H9 (cell line): ENCODE measurements around the gene KAT5. TPM values are rescaled to one million over a fixed set of nuclear protein-coding genes. Genes with fewer than 3 reads are reported as not detected.
A peak's percentile ranks its signal among the peaks of the same experiment; 100 is the strongest.

ENCODE experiments used
- DNase-seq: peaks from one replicate; pipeline ENCODE4 v3.0.0-alpha.2; 2017
- H2AFZ ChIP-seq: one replicate; pipeline ENCODE4 v1.6.1; 2013; ENCODE audit warnings: mild to moderate bottlenecking, low read length, control low read depth, moderate library complexity
- H2AK5ac ChIP-seq: 2 replicates; pipeline ENCODE4 v1.6.1; 2013; ENCODE audit warnings: low read length, control low read depth, mixed read lengths; ENCODE audit not compliant: insufficient read length
- H2BK120ac ChIP-seq: one replicate; pipeline ENCODE4 v1.6.1; 2013; ENCODE audit warnings: low read depth, mild to moderate bottlenecking, low read length, control low read depth, inconsistent platforms; ENCODE audit not compliant: poor library complexity, severe bottlenecking
- H2BK12ac ChIP-seq: 2 replicates; pipeline ENCODE4 v1.6.1; 2013; ENCODE audit warnings: low read length, control low read depth, mixed read lengths, low read depth; ENCODE audit not compliant: insufficient read length
- H2BK15ac ChIP-seq: 2 replicates; pipeline ENCODE4 v1.6.1; 2013; ENCODE audit warnings: low read depth, low read length, control low read depth
- H2BK20ac ChIP-seq: one replicate; pipeline ENCODE4 v1.6.1; 2013; ENCODE audit warnings: low read depth, mild to moderate bottlenecking, low read length, control low read depth, inconsistent platforms; ENCODE audit not compliant: poor library complexity, severe bottlenecking
- H2BK5ac ChIP-seq: 2 replicates; pipeline ENCODE4 v1.6.1; 2013; ENCODE audit warnings: low read length, control low read depth, mixed read lengths; ENCODE audit not compliant: insufficient read length
- H3K14ac ChIP-seq: 2 replicates; pipeline ENCODE4 v1.6.1; 2013; ENCODE audit warnings: low read length, control low read depth; ENCODE audit not compliant: insufficient read depth
- H3K18ac ChIP-seq: 2 replicates; pipeline ENCODE4 v1.6.1; 2013; ENCODE audit warnings: low read depth, mild to moderate bottlenecking, mixed read lengths, low read length, control low read depth; ENCODE audit not compliant: insufficient read length
- H3K23ac ChIP-seq: 2 replicates; pipeline ENCODE4 v1.6.1; 2013; ENCODE audit warnings: low read length, control low read depth, mixed read lengths, low read depth; ENCODE audit not compliant: insufficient read length
- H3K23me2 ChIP-seq: 2 replicates; pipeline ENCODE4 v1.6.1; 2013; ENCODE audit warnings: low read depth, mild to moderate bottlenecking, mixed read lengths, low read length, control low read depth; ENCODE audit not compliant: insufficient read length, poor library complexity, severe bottlenecking
- H3K27ac ChIP-seq: 2 replicates; pipeline ENCODE4 v1.5.1; 2013; ENCODE audit warnings: low read length, control low read depth, mixed read lengths, low read depth; ENCODE audit not compliant: insufficient read length
- H3K27me3 ChIP-seq: 2 replicates; pipeline ENCODE4 v1.6.1; 2013; ENCODE audit warnings: low read length, control low read depth, inconsistent platforms; ENCODE audit not compliant: insufficient read depth
- H3K4ac ChIP-seq: 2 replicates; pipeline ENCODE4 v1.6.1; 2013; ENCODE audit warnings: low read depth, mild to moderate bottlenecking, control low read depth, inconsistent platforms, low read length, moderate library complexity
- H3K4me1 ChIP-seq: 2 replicates; pipeline ENCODE4 v1.6.1; 2013; ENCODE audit warnings: low read length, control low read depth, inconsistent platforms; ENCODE audit not compliant: insufficient read depth
- H3K4me2 ChIP-seq: 2 replicates; pipeline ENCODE4 v1.6.1; 2013; ENCODE audit warnings: low read length, control low read depth, mixed read lengths; ENCODE audit not compliant: insufficient read length, insufficient read depth
- H3K56ac ChIP-seq: 2 replicates; pipeline ENCODE4 v1.6.1; 2013; ENCODE audit warnings: low read depth, mild to moderate bottlenecking, mixed read lengths, low read length, control low read depth; ENCODE audit not compliant: insufficient read length
- H3K79me1 ChIP-seq: 2 replicates; pipeline ENCODE4 v1.6.1; 2013; ENCODE audit warnings: low read depth, mild to moderate bottlenecking, moderate library complexity, low read length, control low read depth, inconsistent platforms; ENCODE audit not compliant: insufficient read depth, poor library complexity, severe bottlenecking
- H3K79me2 ChIP-seq: 2 replicates; pipeline ENCODE4 v1.6.1; 2013; ENCODE audit warnings: low read length, control low read depth, inconsistent platforms; ENCODE audit not compliant: insufficient read depth
- H3K9ac ChIP-seq: 2 replicates; pipeline ENCODE4 v1.6.1; 2013; ENCODE audit warnings: low read length, control low read depth, mixed read lengths; ENCODE audit not compliant: insufficient read length; ENCODE audit errors: extremely low read depth
- H3K9me3 ChIP-seq: one replicate; pipeline ENCODE4 v1.6.1; 2013; ENCODE audit warnings: low read depth, low read length, inconsistent platforms; ENCODE audit not compliant: control insufficient read depth
- H3T11ph ChIP-seq: one replicate; pipeline ENCODE4 v1.6.1; 2013; ENCODE audit warnings: mild to moderate bottlenecking, low read length, control low read depth, inconsistent platforms
- H4K20me1 ChIP-seq: one replicate; pipeline ENCODE4 v1.6.1; 2013; ENCODE audit not compliant: control insufficient read depth, insufficient read length, insufficient read depth
- H4K5ac ChIP-seq: 2 replicates; pipeline ENCODE4 v1.6.1; 2013; ENCODE audit warnings: low read depth, mild to moderate bottlenecking, mixed read lengths, low read length, control low read depth; ENCODE audit not compliant: insufficient read length
- H4K8ac ChIP-seq: replicated peaks from 2 replicates; pipeline ENCODE4 v1.6.1; 2013; ENCODE audit warnings: low read length, control low read depth, mixed read lengths, low read depth; ENCODE audit not compliant: insufficient read length
- H4K91ac ChIP-seq: 2 replicates; pipeline ENCODE4 v1.6.1; 2013; ENCODE audit warnings: low read depth, mild to moderate bottlenecking, moderate library complexity, mixed read lengths, low read length, control low read depth; ENCODE audit not compliant: insufficient read length
- H3K27ac Mint-ChIP-seq, 3 experiments: 2 replicates in 2 of 3; 3 replicates in 1 of 3; pipeline ENCODE4 v1.8.0; 2020 to 2021; ENCODE audit warnings: mixed read lengths in 3 of 3, mild to moderate bottlenecking in 1 of 3, moderate library complexity in 1 of 3
- H3K27me3 Mint-ChIP-seq: 2 replicates; pipeline ENCODE4 v1.8.0; 2021; ENCODE audit warnings: low read depth, mild to moderate bottlenecking, moderate library complexity, mixed read lengths
- H3K36me3 Mint-ChIP-seq, 3 experiments: 2 replicates in 2 of 3; 3 replicates in 1 of 3; pipeline ENCODE4 v1.8.0; 2020 to 2021; ENCODE audit warnings: low read depth in 3 of 3, mixed read lengths in 3 of 3; ENCODE audit not compliant: insufficient read depth in 1 of 3
- H3K4me1 Mint-ChIP-seq, 2 experiments: 2 replicates each; pipeline ENCODE4 v1.8.0; 2020; ENCODE audit warnings: mixed read lengths in 2 of 2
- H3K4me3 Mint-ChIP-seq, 2 experiments: 2 replicates in 1 of 2; 3 replicates in 1 of 2; pipeline ENCODE4 v1.8.0; 2020 to 2021; ENCODE audit warnings: mild to moderate bottlenecking in 2 of 2, mixed read lengths in 2 of 2, moderate library complexity in 1 of 2
- H3K9me3 Mint-ChIP-seq, 2 experiments: 2 replicates in 1 of 2; 3 replicates in 1 of 2; pipeline ENCODE4 v1.8.0; 2020; ENCODE audit warnings: mild to moderate bottlenecking in 2 of 2, mixed read lengths in 2 of 2, moderate library complexity in 1 of 2
- CTCF ChIP-seq: fragments of 200-600 bp; sonication (generic); conservative IDR thresholded peaks from 3 replicates; pipeline ENCODE4 v1.8.0; 2021; ENCODE audit warnings: antibody characterized with exemption, mild to moderate bottlenecking
- WGBS: extraction: QIAGEN DNeasy Blood & Tissue Kit; methylation state at CpG from one replicate; pipeline ENCODE4 v1.1.7; 2013; ENCODE audit warnings: missing lambda C conversion rate, low lambda C conversion rate, mixed read lengths; ENCODE audit not compliant: insufficient read length; ENCODE audit errors: extremely low coverage; 5-methylcytosine and 5-hydroxymethylcytosine counted together
- total RNA-seq: library from RNA; stranded (reverse); gene quantifications from 2 replicates; pipeline ENCODE4 v1.2.1, GENCODE V29; 2021

Gene KAT5
- total RNA-seq, 1 experiment from 2014 or later = 56.7 TPM

- Histone ChIP-seq H2AFZ (no peak overlapping the region), H3K18ac (no peak overlapping the region), H4K91ac (no peak overlapping the region), H2BK5ac (no peak overlapping the region), H3K56ac (no peak overlapping the region), H4K8ac (no peak overlapping the region), H3K14ac (no peak overlapping the region), H3K9ac (no peak overlapping the region), H3K23ac (no peak overlapping the region), H3K27me3 (no peaks in the 10 kb centered on the region), H3K4ac (no peak overlapping the region), H3K9me3 (no peaks in the 10 kb centered on the region), H3K4me2 (peak overlapping the region; percentile 54), H2BK20ac (no peak overlapping the region), H2BK12ac (no peak overlapping the region), H3T11ph (no peak overlapping the region), H3K79me2 (no peaks in the 10 kb centered on the region), H2BK15ac (no peak overlapping the region), H2AK5ac (no peak overlapping the region), H4K5ac (no peak overlapping the region), H3K23me2 (no peaks in the 10 kb centered on the region), H2BK120ac (no peak overlapping the region), H4K20me1 (no peaks in the 10 kb centered on the region), H3K4me1 (peaks cover 2% of the 10 kb centered on the region; the same call in 1 of the 2 replicates), H3K79me1 (no peaks in the 10 kb centered on the region), H3K27ac (no peak overlapping the region)
- Mint-ChIP-seq H3K4me3 (peak overlapping the region; percentile 85 to 90), H3K36me3 (peaks cover 37 to 50% (median 48%) of the 10 kb centered on the region in 3 experiments), H3K27ac (peak overlapping the region; percentile 98 to 99 (median 99); a peak in 6 of 7 replicates), H3K27me3 (peaks cover under 1% of the 10 kb centered on the region), H3K4me1 (peaks cover 3 to 4% of the 10 kb centered on the region in 2 experiments; a peak in 2 of 4 replicates), H3K9me3 (peaks cover 1 to 3% of the 10 kb centered on the region in 2 experiments; a peak in 3 of 5 replicates)
- TF ChIP-seq CTCF = no peak
- DNase-seq = no peak
- WGBS = no CpG with 5 or more reads among the region's 11 CpGs
Measured at GRCh38 chr11:65712633-65713076, 603 bp downstream of the KAT5 start.
